Activated CD4-positive, alpha-beta T cell treated with anti-CD3 and anti-CD28 coated beads for 1 hour (primary cell): ENCODE data around the gene AHCYL2.
"Not testable (repeated sequence)": the region's sequence is repeated elsewhere in the genome, so short reads cannot be mapped to it uniquely, and the experiment has no call there.

Experiments
- DNase-seq: peaks from one replicate; pipeline ENCODE4 v3.0.0-alpha.2; 2020

The AHCYL2 gene

DNA sequence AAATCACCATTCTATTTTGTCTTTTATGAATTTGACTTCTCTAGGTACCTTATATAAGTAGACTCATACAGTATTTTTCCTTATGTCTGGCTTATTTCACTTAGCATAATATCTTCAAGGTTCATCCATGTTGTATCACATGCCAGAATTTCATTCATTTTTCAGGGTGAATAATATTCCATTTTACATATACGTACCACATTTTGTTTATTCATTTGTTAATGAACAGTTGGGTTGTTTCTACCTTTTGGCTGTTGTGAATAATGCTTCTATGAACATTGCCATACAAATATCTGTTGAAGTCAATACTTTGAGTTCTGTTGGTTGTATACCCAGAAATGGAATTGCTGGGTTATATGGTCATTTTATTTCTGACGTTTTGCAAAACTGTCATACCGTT is 20.7 kb downstream of the AHCYL2 start:
- no peak for DNase-seq

DNA sequence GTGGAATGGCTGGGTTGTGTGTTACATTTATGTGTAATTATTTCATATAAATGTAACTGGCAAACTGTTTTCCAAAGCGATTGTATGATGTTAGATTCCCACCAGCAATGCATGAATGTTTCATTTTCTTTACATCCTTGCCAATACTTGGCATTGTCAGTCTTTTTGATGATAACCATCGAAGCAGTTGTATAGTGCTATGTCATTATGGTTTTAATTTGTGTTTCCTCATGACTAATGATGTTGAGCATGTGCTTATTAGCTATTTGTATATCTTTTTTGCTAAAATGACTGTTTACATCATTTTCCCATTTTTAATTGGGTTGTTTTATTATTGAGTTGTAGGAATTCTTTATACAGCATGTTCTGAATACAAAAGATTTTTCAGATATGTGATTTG is 22.3 kb downstream of the AHCYL2 start:
- DNase-seq: no peak

DNA sequence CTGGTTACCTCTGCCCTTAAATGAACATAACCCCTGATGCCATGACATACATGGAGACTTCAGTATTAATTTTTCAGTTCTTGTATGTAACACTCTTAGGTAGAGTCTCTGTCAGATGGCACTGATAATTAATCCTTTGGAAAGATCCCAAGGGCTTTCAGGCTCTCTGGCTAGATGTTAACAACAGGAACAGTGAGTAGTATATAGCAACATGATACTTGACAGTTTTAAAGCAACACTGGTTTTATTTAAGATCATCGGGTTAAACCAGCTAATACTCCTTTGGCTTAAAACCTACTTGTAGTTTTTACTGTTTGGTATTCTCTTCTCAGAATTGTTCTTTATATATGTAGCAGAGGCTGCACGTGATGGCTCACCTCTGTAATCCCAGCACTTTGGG is 27.3 kb downstream of the AHCYL2 start:
- DNase-seq: no peak

DNA sequence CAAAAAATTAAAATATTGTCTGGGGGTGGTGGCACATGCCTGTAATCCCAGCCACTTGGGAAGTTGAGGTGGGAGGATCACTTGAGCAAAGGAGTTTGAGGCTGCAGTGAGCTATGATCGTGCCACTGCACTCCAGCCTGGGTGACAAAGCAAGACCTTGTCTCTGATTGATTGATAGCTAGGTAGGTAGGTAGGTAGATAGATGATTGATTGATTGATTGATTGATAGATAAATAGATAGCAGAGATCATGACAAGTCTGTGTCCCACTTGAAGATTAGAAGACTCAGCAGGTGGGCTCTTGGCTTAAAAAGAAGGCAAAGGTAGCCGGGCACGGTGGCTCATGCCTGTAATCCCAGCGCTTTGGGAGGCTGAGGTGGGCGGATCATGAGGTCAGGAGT is 27.8 kb downstream of the AHCYL2 start:
- not testable (repeated sequence) for DNase-seq

DNA sequence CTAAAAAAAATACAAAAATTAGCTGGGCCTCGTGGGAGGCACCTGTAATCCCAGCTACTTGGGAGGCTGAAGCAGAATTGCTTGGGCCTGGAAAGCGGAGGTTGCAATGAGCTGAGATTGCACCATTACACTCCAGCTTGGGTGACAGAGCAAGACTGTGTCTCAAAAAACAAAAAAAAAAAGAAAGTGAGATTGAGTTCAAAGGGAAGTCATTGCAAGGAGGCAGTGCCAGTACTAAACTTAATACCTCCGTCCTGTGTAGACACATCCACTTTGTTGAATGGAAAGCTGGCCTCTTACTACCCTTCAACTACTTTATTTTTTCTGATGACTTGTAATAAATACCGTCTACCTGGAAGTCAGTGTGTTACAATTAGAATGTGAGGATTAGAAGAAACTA is 31.0 kb downstream of the AHCYL2 start:
- no peak for DNase-seq

DNA sequence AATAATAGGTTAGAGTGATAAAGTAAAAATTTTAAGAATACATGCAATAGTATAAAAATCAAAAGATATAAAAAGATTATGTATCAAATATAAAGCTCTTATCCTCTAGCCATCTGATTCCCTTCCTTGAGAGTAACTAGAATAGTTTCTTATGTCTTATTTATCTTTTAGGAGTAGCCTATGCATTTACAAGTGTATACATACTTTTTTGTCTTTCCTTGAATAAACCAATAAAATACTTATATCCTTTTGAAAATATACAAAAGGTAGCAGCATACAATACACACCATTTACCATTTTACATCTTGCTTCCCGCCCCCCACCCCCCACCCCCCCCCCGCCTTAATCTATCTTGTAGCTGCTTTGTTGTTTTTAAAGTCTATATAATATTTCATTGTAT is 31.4 kb downstream of the AHCYL2 start:
- no peak for DNase-seq

DNA sequence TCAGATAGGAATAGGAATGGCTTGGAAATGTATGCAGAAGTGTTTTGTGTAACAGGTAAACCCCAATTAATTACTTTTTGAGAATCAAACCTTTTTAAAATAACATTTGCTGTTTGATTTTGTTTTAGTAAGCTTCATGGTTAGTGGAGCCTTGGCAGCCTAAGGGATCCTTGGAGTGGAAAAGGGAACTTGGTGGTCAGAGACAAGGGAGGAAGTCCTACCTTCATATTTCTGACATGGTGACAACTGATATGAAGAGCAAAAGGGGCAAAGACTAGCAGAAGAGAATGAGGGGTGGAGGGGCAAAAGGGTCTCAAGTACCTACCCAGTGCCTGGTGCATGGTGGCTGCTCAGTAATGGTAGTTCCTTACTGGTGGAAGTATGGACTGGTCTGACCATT is 32.3 kb downstream of the AHCYL2 start:
- DNase-seq: no peak

DNA sequence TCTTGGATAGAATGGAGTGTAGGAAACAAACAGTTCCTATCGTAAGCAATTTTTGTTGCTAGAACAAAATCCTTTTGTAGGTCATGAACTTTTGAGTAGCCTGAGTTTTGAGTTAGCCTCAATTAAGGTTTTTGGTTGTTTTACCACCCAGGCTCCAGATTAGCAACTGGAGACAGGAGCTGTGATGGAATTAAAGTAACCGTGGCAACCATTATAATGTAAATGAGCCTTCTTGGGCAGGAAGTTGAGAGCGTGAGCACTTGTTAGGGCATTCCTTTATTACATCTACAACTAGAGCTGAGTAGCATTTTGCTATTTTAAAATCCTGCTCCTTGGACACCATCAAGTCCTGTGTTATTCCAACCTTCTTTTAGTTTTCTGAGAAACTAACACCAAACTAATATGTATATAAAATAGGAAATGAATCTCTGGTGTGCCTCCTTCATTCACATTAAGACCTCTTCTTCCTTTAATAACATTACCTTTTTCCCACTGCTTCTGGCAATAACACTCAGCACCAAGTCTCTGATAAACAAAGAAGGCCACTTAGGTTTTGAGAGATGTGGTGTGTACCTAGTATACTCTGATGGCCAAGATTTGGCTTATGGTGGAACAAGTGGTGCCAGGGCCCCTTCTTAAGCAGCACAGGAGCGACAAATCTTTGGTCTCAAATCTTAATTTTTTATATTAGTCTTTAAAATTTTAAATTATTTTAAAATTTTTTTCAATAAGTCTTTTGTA is 34.0 kb downstream of the AHCYL2 start:
- DNase-seq: no peak

DNA sequence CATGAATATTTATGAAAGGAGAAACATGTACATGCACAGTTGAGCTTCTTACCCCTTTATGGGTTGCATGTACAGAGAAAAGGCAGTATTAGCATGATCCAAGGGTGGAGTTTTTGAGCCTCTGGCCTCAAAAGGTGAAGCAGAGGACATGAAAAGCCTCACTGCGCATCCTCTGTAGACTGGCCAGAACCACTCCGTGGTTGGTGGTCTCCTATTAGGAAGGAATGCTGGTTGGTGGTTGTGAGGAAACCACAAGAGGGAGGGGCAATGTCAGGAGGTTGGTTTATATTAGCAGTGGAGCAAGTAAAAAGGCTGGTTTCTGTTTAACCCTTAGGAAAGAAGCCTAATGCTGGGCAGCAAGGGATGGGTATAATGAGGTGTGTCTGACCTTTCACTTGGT is 37.5 kb downstream of the AHCYL2 start:
- no peak for DNase-seq

DNA sequence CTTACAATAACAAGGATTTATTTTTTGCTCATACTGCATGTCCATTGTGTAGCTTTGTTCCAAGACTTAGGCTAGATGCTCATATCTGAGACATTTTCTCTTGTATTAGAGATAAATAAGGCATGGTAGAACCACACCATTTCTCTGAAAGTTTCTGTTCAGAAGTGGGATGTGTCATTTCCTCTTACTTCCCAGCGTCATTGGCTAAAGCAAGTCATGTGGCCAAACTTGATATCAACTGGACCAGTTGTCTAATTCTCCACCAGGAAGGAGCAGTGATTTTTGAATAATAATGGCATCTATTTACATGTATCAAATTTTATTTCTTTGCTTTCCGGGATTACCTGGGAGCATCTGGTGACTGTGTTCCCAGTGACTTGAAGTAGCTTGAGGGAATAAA is 38.3 kb downstream of the AHCYL2 start:
- DNase-seq: no peak

DNA sequence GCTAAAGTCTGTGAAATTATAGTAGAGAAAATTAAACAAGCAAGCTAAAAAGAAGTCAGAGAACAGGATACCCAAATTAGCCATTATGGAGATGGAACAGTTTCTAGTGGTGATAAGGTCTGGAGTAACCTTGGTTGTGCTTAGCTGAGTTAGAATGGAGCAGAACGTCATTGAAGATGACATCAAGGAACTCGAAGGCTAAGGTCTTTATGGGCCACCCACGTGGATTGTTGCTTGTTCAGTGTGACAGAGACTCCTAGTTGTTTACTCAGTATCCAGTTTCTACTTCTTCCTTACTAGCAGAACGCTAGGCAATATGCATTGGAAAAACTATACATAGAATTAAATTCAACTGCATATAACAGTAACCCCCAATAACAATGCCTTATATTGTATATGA is 39.7 kb downstream of the AHCYL2 start:
- no peak for DNase-seq

DNA sequence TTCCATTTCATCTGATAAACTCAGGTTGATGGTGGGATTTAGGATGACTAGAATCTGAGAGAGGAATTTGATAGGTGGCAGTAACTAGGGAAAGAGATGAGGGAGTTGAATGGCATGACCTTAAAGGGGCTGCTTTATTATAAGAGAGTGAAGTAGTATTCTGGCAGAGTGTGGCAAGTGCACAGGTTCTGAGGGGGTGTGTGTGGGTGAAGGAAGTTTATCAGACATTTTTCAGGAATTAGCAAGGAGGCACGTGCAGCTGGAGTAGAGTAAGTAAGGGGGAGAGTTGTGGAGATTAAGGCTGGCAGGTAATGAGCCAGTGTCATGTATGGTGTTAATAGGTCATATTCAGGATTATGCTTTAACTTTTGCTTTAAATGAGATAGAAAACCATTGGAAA is 40.5 kb downstream of the AHCYL2 start:
- DNase-seq: no peak

DNA sequence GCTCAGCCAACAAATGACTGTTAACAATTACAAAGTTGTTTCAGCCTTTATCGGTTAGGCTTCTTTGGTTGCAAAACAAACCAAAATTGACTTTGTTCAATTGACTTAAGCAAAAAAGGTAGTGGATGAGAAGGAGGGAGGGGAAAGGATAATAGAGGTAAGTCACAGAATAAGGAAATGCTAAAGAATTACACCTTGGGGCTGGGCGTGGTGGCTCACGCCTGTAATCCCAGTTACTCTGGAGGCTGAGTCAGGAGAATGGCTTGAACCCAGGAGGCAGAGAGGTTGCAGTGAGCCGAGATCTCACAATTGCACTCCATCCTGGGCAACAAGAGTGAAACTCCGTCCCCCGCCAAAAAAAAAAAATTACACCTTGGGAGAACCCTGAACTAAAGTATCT is 41.4 kb downstream of the AHCYL2 start:
- DNase-seq: no peak

DNA sequence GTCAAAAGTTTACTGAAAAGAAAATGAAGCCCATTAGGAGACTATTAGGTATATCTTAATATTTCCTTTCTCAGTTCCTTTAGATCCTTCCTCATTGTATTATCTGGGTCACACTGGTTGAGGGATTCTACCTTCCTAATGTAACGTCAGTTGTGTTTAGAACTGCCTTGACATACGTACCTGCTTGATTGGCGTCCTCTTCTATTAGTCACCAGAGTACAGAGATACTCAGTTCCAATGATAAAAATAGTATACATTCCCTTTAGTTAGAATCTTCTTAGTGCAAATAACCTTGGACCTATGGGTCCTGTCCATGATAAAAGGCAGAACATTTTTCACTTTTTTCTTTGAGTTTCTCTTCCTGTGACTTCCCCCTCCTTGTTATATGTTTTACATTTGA is 45.2 kb downstream of the AHCYL2 start:
- DNase-seq: no peak

DNA sequence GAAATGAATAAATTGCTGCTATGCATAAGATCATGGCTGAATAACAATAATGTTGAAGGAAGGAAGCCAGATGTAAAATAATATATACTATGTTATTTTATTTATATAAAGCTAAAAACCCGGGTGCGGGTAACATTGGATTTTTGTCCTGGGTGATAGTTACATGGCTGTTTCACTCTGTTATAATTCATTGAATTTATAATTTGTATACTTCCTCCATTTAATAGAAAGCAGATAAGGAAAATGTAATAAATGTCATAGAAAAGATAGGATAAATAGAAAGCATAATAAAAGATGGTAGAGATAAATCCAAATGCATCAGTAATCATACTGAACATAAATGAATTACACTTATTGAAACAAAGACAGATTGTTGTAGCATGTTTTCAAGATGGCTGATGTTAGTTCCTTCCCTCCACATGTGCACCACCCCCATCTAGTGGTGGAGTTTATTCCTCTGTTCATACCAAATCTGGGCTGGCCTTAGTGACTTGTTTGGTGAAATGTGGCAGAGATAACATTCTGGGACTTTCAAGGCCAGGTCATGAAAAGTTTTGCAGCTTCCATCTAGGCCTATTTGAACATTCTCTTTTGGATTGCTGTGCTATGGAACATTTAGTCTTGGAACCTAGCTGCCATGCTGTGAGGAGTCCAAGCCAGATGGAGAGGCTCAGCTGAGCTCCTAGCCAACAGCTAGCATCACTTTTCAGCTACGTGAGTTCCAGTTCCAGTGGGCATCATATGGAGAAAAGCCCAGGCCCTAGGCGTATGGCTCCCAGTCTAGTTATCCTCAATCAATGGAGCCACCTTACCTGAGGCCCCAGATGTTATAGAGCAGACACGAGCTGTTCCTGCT is 46.9 kb downstream of the AHCYL2 start:
- DNase-seq: peak; percentile 26

DNA sequence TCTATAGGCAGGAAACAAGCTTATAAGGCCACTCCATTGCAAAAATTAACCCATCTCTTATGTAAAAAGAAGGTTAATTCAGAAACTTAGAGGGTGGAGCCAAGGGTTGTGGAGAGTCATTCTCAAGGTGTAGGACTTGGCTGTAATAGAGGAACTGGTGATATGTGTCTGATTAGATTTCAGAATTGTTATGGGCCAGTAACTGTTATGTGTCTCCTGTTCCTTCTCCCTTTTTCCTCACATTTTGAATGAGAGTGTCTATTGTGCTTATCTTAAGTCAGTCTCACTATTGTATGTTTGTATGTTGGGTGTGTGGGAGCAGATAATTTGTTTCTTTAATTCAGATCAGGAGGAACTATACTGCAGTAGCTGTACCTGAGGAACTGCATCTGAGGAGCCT is 49.1 kb downstream of the AHCYL2 start:
- DNase-seq: no peak

DNA sequence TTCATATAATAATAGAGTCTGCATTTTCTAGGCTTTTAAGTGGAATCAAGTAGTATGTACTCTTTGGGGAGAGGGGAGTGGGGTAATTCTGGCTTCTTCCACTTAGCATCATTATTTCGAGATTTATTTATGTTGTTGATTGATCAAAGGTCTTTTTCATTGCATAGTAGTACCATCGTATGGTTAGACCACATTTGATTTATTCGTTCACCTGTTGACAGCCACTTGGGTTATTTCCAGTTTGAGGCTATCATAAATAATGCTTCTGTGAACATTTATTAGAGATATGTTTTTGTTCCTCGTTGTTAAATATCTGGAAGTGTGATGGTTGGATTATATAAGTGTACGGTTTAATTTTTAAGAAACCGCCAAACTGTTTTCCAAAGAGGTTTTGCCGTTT is 52.8 kb downstream of the AHCYL2 start:
- no peak for DNase-seq

DNA sequence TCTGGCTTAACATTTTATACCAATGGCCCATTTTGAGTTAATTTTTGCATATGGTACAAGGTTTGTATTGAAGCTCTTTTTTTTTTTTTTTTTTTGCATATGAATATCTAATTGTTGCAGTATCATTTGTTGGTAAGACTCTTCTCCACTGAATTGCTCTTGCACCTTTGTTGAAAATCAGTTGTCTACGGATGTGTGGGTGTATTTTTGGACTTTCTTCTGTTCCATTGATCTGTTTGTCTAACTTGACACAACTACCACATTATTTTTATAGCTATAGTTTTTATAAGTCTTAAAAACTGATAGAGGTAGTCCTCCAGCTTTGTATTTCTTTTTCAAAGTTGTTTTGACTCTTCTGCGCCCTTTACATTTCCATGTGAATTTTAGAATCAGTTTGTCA is 53.9 kb downstream of the AHCYL2 start:
- DNase-seq: no peak

DNA sequence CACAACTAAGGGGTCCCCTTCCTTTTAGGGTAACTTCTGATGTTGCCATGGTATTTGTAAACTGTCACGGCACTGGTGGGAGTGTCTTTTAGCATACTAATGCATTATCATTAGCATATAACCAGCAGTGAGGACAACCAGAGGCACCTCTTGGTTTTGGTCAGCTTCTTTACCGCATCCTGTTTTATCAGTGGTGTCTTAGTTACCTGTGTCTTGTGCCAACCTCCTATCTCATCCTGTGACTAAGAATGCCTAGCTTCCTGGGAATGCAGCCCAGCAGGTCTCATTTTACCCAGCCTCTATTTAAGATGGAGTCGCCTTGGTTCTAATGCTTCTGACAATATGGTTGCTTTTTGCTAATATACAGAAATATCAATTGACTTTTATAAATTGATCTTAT is 54.9 kb downstream of the AHCYL2 start:
- DNase-seq: no peak

DNA sequence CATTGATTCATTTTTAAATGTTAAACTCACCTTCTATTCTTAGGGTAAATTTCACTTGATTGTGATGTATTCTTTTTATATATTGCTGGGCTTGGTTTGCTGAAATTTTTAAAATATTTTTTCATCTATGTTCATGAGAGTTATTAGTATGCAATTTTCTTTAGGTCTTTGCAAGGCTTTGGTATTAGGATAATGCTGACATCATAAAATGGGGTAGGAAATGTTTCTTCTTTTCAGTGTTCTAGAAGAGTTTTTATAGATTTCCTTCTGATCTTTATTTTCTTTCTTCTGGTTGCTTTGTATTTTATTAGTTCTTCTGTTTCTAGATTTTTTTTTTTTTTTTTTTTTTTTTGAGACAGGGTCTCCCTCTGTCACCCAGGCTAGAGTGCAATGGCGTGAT is 56.3 kb downstream of the AHCYL2 start:
- DNase-seq: no peak

DNA sequence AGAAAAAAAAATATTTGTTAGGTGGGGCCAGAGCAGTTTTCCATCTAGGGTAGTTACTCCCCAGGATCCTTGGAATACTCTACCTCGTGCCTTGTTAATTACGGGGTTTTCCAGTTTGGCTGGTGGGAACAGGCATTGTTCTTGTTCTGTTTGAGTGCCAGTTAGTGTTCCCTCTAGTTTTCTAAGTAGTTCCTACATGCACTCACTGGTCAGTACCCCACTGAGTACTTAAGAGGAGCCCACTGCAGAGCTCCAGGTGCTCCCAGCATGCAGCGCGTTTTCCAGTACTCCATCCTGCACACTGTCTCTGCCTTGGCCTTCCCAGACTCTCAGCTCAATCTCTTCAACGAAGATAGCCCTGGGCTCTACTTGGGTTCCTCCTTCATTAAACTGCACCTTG is 58.0 kb downstream of the AHCYL2 start:
- DNase-seq: no peak

DNA sequence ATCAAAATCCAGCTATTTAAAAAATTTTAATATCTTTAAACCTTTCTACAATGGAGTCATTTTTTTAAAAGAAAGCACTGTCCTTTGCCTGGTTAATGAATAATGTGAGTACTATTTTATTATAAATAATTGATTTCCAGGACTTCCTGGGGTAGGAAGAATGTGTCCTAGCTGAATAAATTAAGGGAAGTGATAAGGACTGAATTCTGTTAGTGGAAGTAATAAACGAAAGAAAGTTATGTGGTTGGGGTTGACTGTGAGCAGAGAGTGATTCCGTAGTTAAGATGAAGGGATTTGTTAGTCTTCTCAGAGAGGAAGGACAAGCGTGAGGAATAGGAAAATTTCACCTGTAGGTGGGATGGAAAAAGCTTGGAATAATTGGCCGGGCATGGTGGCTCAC is 59.1 kb downstream of the AHCYL2 start:
- no peak for DNase-seq

DNA sequence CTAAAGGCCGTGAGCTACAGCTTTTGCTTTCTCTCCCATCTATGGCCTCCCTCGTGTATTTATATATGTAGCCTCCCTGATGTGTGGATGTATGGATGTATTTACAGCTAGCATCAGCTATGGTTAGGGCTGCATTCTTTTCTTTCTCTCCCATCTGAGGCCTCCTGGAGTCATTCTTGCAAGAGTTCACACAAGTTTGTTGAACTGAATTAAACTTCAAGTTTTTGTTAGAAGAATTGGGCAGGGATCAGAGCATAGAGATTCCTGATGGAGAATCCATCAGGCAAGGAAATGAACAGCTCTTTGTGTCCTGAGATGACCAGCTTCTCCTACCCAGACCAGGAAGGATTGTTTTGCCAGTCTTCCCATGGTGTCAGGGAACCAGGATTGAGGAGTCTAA is 60.3 kb downstream of the AHCYL2 start:
- no peak for DNase-seq

DNA sequence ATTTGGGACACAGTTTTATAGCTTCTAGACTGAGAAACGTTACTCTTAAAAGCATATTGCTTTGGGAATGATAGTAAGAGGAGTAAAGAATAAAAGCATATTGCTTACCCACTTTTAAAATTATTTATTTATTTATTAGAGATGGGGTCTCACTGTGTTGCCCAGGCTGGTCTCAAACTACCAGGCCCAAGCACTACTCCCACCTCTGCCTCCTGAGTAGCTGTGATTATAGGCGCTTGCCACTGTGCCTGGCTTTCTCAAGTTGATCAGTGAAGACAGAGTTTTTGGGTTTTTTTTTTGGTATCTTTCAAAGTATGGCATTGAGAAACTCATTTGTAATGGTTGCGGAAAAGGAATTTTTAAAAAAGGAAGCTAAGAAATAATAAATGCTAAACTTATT is 68.0 kb downstream of the AHCYL2 start:
- DNase-seq: no peak

DNA sequence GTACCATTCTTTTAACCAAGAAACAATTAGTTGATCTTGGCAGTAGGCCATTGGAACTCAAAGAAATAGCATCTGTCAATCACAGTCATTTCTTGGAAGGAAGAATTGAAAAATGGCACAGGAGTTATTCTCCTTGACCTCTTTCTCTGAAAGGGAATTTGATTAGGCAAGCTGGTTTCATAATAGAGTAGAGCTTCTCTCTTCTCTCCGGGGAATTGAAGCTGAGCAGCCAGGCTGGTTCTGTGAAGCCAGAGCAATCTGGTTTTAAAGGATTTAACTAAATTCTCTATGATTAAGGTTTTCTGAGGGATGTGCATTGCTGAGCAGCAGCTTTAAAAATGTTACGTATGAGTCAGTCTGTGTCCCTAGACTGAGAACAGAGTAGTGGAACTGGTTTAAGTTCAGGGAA is 70.2 kb downstream of the AHCYL2 start:
- no peak for DNase-seq
